HEK293T (cell line): ENCODE data around the gene SIRPA.

Experiments used
- FOXA1 ChIP-seq: fragments of 450-650 bp; IDR thresholded peaks from 2 replicates; pipeline ENCODE4 v1.6.1; 2016; ENCODE audit warnings: mild to moderate bottlenecking
- FOXK2 ChIP-seq: fragments of 450-650 bp; IDR thresholded peaks from 2 replicates; pipeline ENCODE4 v1.6.1; 2016; ENCODE audit warnings: mild to moderate bottlenecking
- FOXM1 ChIP-seq: fragments of 450-650 bp; IDR thresholded peaks from 2 replicates; pipeline ENCODE4 v1.6.1; 2017; ENCODE audit warnings: mild to moderate bottlenecking, borderline replicate concordance
- SUZ12 ChIP-seq: fragments of 450-650 bp; IDR thresholded peaks from 2 replicates; pipeline ENCODE4 v1.6.1; 2016; ENCODE audit warnings: mild to moderate bottlenecking

DNA sequence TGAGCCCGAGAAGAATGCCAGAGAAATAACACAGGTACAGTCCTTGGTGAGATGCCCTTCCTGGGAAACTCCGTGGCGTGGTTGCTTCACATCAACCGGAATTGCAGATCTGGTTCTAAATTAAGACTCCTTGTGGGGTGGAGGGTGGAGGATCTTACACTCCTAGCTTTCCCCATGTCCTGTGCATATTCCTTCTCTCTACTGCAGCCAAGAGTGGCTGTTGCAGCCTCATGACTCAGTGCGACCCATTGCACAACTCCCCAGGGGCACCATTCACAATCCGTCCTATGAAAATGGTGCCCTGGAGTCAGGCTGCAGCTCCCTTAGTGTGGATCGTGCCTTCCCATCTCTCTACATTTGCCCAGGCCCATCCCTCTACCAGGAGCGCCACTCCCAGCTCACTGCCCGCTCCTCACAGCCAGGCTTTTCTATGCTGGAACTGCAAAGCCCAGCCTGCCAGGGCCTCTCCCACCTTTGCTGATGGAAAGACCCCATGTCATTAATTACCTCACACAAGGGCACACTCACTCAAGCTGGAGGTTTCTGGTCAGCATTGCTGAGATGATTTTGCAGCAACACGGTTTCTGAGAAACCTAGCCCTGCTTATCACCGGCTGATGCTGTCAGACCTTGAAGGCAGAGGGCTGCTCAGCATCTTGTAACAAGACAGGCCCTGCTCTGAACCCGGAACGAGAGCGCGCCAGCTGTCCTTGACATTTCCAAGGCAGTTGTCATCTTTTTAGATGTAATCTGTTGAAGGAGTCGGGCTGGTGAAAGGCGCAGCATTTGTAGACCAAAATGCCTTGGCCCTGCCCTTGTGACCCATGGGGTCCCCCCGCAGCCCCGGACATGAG, 39.7 kb downstream of the SIRPA start:
- TF ChIP-seq FOXA1 (no peak), FOXK2 (no peak), FOXM1 (no peak), SUZ12 (no peak)
